ENCODE results near the gene QRICH1. TPM values are rescaled to one million over a fixed set of nuclear protein-coding genes. Genes with fewer than 3 reads are reported as not detected.
"Not testable (repeated sequence)": the region's sequence is repeated elsewhere in the genome, so short reads cannot be mapped to it uniquely, and the experiment has no call there.

QRICH1 gene
- total RNA-seq, 1 donor from 2014 or later: 62.7 TPM

- DNase-seq (ENCODE audit: low read depth, low spot score): no peak
These were observed 75.7 kb downstream of the QRICH1 start, which contains the start of gene DALRD3 for GRCh38 chr3:49017971-49018706. TSS of gene DALRD3 (minus strand) at chr3:49018580. CDS start at chr3:49018564, 16 bp downstream.

- DNase-seq (ENCODE audit: low read depth, low spot score): no peak
These were observed 76.5 kb downstream of the QRICH1 start for GRCh38 chr3:49017229-49017970.

- DNase-seq (ENCODE audit: low read depth, low spot score): no peak
These were observed 77.2 kb downstream of the QRICH1 start for GRCh38 chr3:49016414-49017228.

GRCh38 chr3:49015765-49016164, 78.1 kb downstream of the QRICH1 start:
- DNase-seq (ENCODE audit: low read depth, low spot score): no peak

- DNase-seq (ENCODE audit: low read depth, low spot score): no peak
These were observed 78.8 kb downstream of the QRICH1 start for GRCh38 chr3:49015072-49015471.

- DNase-seq (ENCODE audit: low read depth, low spot score): no peak
These were observed 79.9 kb downstream of the QRICH1 start for GRCh38 chr3:49013738-49014660.

- DNase-seq (ENCODE audit: low read depth, low spot score): no peak
These were observed 80.6 kb downstream of the QRICH1 start for GRCh38 chr3:49013113-49013737.

GRCh38 chr3:49012441-49013017, 81.3 kb downstream of the QRICH1 start:
- DNase-seq (ENCODE audit: low read depth, low spot score): no peak

GRCh38 chr3:49009396-49009795, 84.5 kb downstream of the QRICH1 start:
- DNase-seq (ENCODE audit: low read depth, low spot score): no peak

GRCh38 chr3:49008627-49009026, 85.2 kb downstream of the QRICH1 start:
- not testable (repeated sequence) for DNase-seq (ENCODE audit: low read depth, low spot score)

- DNase-seq (ENCODE audit: low read depth, low spot score): no peak
These were observed 85.9 kb downstream of the QRICH1 start for GRCh38 chr3:49007771-49008528.

GRCh38 chr3:49007068-49007770, 86.7 kb downstream of the QRICH1 start, which contains the start of gene WDR6:
TSS of gene WDR6 (plus strand) at chr3:49007391. CDS start at chr3:49007432, 41 bp downstream.
- DNase-seq (ENCODE audit: low read depth, low spot score): peak; percentile 93

GRCh38 chr3:49006408-49007067, 87.3 kb downstream of the QRICH1 start:
- DNase-seq (ENCODE audit: low read depth, low spot score): no peak

GRCh38 chr3:49005998-49006397, 87.9 kb downstream of the QRICH1 start:
- no peak for DNase-seq (ENCODE audit: low read depth, low spot score)

GRCh38 chr3:49005303-49005680, 88.6 kb downstream of the QRICH1 start:
- DNase-seq (ENCODE audit: low read depth, low spot score): no peak

- DNase-seq (ENCODE audit: low read depth, low spot score): no peak
These were observed 89.2 kb downstream of the QRICH1 start for GRCh38 chr3:49004352-49005302.

- DNase-seq (ENCODE audit: low read depth, low spot score): no peak
These were observed 92.7 kb downstream of the QRICH1 start for GRCh38 chr3:49001155-49001554.
